Muscle layer of colon (tissue), 2 donors: Measurements from ENCODE around the gene L3MBTL3.
"Not testable (repeated sequence)": the region's sequence is repeated elsewhere in the genome, so short reads cannot be mapped to it uniquely, and the experiment has no call there.

Source experiments
- H3K27ac ChIP-seq: one replicate; pipeline ENCODE4 v1.7.0; 2013; ENCODE audit warnings: low read depth, mild to moderate bottlenecking, low read length, moderate library complexity
- H3K27me3 ChIP-seq, 2 donors: one replicate each; pipeline ENCODE4 v1.7.0; 2013; ENCODE audit warnings: low read length in 2 of 2, mild to moderate bottlenecking in 2 of 2; ENCODE audit not compliant: insufficient read depth in 2 of 2, control insufficient read depth in 1 of 2
- H3K36me3 ChIP-seq: one replicate; pipeline ENCODE4 v1.7.0; 2013; ENCODE audit warnings: mild to moderate bottlenecking, low read length; ENCODE audit not compliant: insufficient read depth
- H3K4me1 ChIP-seq: one replicate; pipeline ENCODE4 v1.7.0; 2013; ENCODE audit warnings: mild to moderate bottlenecking, low read length; ENCODE audit not compliant: insufficient read depth
- H3K4me3 ChIP-seq, 2 donors: one replicate each; pipeline ENCODE4 v1.7.0; 2013; ENCODE audit warnings: low read length in 2 of 2, low read depth in 1 of 2, mild to moderate bottlenecking in 1 of 2, moderate library complexity in 1 of 2
- H3K9ac ChIP-seq: one replicate; pipeline ENCODE4 v1.7.0; 2013; ENCODE audit warnings: low read length
- H3K9me3 ChIP-seq: one replicate; pipeline ENCODE4 v1.7.0; 2013; ENCODE audit warnings: mild to moderate bottlenecking, low read length
- donor health status: abdominal sarcoma.
- donor health status: Adenocarcinoma of cecum.

L3MBTL3 gene

DNA sequence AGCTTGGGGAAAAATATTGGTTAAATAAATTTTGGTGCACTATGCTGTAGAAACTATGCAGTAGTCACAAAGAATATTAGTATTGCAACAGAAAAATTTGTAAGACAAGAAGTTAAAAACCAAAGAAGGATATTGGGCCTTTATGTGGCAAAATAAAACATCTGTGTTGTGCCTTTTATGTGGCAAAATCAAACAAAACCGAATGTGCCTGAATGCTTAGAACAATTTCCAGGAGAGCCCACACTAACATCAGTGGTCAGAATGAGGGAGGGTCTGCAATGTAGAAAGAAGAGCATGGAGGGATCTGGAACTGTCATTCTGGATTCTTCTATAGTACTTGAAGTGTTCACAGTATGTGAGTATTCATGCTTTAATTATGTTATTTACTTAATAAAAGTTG, 75.2 kb downstream of the L3MBTL3 start:
- no peaks in the 10 kb centered on the region for H3K27me3 ChIP-seq
- no peak overlapping the region for H3K27ac ChIP-seq
- H3K9ac ChIP-seq, result no peak overlapping the region
- no peaks in the 10 kb centered on the region for H3K9me3 ChIP-seq
- peaks cover 3% of the 10 kb centered on the region for H3K4me1 ChIP-seq
- no peak overlapping the region for H3K4me3 ChIP-seq
- no peaks in the 10 kb centered on the region for H3K36me3 ChIP-seq

DNA sequence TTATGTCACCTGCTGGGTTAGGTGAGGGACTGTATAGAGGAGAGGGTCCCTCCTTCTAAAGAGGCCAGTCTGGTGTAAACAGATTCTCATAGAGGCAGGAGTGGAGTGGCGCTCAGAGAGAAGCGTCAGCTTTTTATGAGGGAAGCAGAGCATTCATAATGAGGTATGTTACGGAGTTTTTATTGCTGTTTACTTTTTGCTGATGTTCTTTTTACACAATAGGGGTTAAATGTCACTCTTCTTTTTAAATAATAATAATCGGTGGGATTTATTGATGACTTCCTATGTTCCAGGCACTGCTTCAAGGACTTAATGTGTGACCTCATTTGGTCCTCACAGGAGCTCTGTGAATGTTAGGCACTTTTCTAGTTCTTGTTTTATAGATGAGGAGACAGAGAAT, 79.9 kb downstream of the L3MBTL3 start:
- Histone ChIP-seq H3K36me3 (no peaks in the 10 kb centered on the region), H3K9ac (no peak overlapping the region), H3K4me1 (no peaks in the 10 kb centered on the region), H3K27me3 (no peaks in the 10 kb centered on the region), H3K4me3 (no peak overlapping the region), H3K27ac (no peak overlapping the region), H3K9me3 (no peaks in the 10 kb centered on the region)

DNA sequence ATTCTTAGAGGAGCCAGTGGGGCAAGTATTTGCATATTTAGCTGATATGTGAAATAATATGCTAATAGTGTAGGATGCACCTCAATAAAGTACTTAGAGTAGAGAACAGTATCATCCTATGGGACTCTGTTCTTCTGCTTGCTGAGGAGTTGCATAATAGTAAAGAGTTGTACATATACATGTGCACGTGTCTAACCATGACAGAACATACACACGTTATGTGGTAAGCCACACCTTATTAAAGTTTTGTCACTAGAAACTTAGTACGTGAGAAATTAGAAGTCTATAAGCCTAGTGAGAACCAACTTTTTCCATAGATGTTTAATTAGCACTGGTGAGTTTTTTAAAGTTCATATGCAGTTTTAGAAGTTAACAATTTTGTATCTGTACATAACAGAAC, 80.7 kb downstream of the L3MBTL3 start:
- no peak overlapping the region for H3K4me3 ChIP-seq
- no peaks in the 10 kb centered on the region for H3K27me3 ChIP-seq
- no peak overlapping the region for H3K9ac ChIP-seq
- H3K9me3 ChIP-seq, result no peaks in the 10 kb centered on the region
- no peaks in the 10 kb centered on the region for H3K4me1 ChIP-seq
- no peak overlapping the region for H3K27ac ChIP-seq
- H3K36me3 ChIP-seq, result no peaks in the 10 kb centered on the region

DNA sequence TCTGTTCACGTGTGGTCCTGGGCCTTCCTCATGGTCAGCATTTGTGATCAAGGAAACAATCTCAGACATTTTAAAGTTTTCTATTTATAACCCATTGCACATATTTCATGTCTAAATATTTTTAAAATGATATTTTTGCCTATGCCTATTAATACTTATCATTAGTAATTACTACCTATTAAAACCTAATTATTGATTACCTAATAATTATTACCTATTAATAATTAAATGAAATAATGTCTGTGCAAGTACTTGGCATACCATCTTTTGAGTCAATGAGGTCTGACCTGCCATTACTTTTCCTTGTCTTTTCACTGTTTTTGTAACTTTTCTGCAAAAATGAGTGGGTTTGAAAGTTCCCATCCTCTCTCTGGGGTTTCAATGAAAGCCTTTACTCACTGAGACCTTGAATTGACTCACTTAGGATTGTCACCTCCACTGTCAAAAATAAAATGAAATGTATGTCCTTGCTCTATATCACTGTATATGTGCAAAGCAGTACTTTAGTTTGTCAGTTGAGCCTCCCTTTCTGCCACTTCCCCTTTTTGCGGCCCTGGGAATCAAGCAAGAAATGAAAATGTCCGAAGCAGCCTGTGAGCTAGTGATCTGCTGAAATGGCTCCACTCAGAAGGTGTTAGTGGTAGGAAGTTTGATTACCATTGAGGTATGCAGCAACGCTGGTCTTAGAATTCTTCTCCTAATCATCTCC, 87.8 kb downstream of the L3MBTL3 start:
- Histone ChIP-seq H3K9ac (no peak overlapping the region), H3K4me3 (no peak overlapping the region), H3K27me3 (no peaks in the 10 kb centered on the region), H3K4me1 (no peaks in the 10 kb centered on the region), H3K27ac (no peak overlapping the region), H3K36me3 (no peaks in the 10 kb centered on the region), H3K9me3 (no peaks in the 10 kb centered on the region)

DNA sequence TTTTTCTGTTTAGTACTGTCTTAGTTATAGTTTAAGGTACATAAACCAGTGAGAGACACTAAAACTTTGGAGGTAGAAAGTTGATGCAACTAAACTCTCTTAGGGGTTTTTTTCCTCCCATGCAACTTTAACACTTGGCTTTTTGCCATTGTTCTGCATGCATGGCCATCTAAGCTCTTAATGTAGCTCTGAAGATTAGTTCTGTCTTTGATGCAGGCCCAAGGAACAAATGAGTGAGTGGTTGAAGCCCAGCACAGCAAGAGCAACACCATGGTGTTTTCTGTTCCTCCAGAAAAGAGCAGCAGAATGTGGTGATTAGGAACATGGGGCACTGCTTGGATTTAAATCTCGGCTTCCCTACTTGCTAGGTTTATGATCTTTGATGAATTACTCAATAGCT, 89.3 kb downstream of the L3MBTL3 start:
- H3K4me1 ChIP-seq, result no peaks in the 10 kb centered on the region
- H3K9ac ChIP-seq, result no peak overlapping the region

DNA sequence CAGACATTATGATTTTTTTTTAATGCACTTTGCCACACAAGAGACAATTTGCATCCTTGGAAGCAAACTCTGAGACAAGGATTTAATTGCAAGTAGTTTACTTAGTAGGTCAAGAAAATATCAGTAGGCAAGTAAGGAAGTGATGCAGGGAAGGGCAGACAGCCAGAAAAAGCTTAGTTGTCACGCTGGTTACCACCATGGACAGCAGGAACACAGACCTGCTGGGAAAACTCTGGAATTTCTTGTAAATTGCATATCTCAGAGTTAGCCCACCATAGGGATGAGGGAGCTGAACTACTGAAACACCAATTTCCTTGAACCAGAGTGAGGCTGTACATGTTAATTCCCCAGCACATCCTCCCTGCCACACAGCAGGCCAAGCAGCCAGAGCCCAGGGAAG, 92.7 kb downstream of the L3MBTL3 start:
- no peaks in the 10 kb centered on the region for H3K9me3 ChIP-seq
- no peaks in the 10 kb centered on the region for H3K4me1 ChIP-seq
- H3K27me3 ChIP-seq, result no peaks in the 10 kb centered on the region
- no peak overlapping the region for H3K4me3 ChIP-seq
- H3K36me3 ChIP-seq, result no peaks in the 10 kb centered on the region
- no peak overlapping the region for H3K27ac ChIP-seq
- no peak overlapping the region for H3K9ac ChIP-seq

More for the DNA sequence above, 89.3 kb downstream of the L3MBTL3 start:
- Histone ChIP-seq H3K4me3 (no peak overlapping the region), H3K27me3 (no peaks in the 10 kb centered on the region), H3K36me3 (no peaks in the 10 kb centered on the region), H3K9me3 (no peaks in the 10 kb centered on the region), H3K27ac (no peak overlapping the region)

DNA sequence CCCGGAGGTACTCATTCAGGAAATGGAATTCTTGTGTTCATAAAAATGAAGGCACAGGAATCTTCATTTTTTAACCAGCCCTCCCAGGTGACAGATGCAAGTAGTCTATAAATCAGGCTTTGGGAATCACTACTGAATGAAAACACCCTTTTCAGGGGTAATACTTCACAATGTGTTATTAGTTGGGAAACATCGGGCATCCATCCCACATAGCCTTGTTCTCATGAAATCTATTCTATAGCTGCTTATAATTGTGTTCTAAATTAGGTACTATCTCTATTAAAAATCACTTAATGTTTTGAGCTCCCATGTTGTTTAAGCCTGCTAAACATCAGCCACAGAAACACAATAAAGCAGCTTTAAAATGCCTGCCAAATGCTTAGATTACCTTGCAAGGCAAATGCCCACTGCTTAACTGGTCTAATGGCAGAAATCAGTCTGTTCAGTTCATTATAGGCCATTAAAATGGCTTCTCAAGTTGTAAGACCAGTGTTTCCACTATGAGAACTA, 94.9 kb downstream of the L3MBTL3 start:
- Histone ChIP-seq H3K27me3 (no peaks in the 10 kb centered on the region), H3K27ac (no peak overlapping the region), H3K9me3 (no peaks in the 10 kb centered on the region), H3K9ac (no peak overlapping the region), H3K4me1 (no peaks in the 10 kb centered on the region), H3K4me3 (no peak overlapping the region), H3K36me3 (no peaks in the 10 kb centered on the region)

DNA sequence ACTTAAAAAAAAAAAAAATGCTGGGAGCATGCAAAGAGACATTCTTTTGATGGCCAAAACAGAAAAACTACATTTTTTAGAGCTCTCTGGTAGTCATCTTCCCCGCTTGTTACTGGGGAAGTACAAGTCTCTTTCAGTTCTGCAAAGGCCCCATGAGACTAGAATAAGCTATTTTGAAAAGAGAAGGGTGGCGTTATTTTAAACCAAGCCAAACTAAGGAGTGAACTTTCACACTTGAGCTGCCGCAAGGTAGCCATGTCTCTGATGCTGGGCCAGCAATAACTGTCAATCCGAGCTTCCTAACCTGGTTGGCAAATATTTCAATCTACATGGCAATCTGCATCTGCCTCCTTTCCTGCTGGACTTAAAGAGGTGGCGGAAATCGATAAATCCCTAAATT, 96.7 kb downstream of the L3MBTL3 start:
- no peak overlapping the region for H3K9ac ChIP-seq
- H3K36me3 ChIP-seq, result no peaks in the 10 kb centered on the region
- H3K4me1 ChIP-seq, result no peaks in the 10 kb centered on the region
- H3K4me3 ChIP-seq, result no peak overlapping the region
- no peaks in the 10 kb centered on the region for H3K9me3 ChIP-seq
- no peak overlapping the region for H3K27ac ChIP-seq
- H3K27me3 ChIP-seq, result no peaks in the 10 kb centered on the region

DNA sequence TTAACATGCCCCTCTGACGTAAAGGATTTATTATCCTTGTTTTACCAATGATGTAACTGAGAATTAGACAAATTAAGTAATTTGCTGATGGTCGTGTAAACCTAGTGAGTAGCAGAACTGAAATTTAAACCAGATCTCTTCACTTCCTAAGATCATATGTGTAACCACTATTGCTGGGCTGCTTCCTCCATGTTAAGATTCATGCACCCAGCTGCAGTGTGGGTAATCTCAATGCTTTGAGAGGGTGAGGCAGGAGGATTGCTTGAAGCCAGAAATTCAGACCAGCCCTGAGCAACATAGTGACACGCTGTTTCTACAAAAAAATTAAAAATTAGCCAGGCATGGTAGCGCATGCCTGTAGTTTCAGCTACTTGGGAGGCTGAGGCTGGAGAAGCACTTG, 97.9 kb downstream of the L3MBTL3 start:
- H3K27me3 ChIP-seq, result no peaks in the 10 kb centered on the region

DNA sequence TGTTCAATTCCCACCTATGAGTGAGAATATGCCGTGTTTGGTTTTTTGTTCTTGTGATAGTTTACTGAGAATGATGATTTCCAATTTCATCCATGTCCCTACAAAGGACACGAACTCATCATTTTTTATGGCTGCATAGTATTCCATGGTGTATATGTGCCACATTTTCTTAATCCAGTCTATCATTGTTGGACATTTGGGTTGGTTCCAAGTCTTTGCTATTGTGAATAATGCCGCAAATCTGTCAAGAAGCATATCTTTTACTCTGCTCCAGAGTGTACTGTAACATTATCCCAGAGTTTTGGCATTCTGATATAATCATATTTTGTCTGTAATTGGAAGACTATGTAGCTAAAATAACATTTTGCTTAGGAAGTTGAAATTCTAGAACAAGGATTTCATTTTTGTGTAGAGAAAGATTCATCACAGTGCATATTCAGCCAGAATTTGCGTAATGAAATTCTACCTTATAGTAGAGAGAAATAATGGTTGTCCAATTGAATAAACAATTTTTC, 98.9 kb downstream of the L3MBTL3 start:
- not testable (repeated sequence) for H3K27me3 ChIP-seq, H3K4me3 ChIP-seq, H3K9ac ChIP-seq, H3K9me3 ChIP-seq, H3K36me3 ChIP-seq, H3K27ac ChIP-seq, H3K4me1 ChIP-seq

More for the DNA sequence above, 97.9 kb downstream of the L3MBTL3 start:
- Histone ChIP-seq H3K9ac (no peak overlapping the region), H3K27ac (no peak overlapping the region), H3K4me1 (no peaks in the 10 kb centered on the region), H3K4me3 (no peak overlapping the region), H3K36me3 (no peaks in the 10 kb centered on the region), H3K9me3 (no peaks in the 10 kb centered on the region)

DNA sequence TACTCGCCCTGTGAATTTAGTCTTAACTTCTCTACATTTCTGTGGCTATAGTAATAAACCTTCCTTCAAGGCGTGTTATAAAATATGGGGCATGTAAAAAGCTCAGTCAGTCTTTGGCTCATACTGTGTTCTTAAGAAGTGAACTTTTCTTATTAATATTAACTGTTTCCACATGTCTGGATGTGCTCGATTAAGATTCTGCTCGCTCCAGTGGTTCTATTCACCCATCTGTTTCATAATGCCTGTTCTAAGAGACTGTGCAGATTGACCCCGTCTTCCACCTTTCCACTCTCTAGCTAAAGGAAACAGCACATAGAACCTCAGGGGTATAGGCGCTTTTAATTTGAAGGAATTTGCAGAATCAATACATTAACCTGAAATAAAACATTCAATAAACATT, 99.9 kb downstream of the L3MBTL3 start:
- no peak overlapping the region for H3K27ac ChIP-seq

DNA sequence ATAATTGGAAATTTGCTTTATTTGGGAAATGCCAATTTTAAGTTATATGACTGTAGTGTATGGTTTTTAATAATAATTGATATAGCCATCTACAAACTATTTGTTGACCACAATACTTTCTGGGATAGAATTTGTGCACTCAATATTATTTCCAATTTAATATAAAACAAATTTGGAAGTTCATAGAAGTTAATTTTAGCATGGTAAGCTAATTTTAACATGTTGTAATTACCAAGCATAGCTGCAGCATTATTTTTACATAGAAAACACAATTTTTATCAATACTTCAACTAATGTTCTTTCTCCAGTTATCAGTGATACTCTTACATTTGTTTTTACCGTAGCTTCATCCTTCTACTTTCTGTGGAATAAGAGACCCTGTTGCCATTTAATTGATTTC, 100.8 kb downstream of the L3MBTL3 start:
- Histone ChIP-seq H3K27me3 (no peaks in the 10 kb centered on the region), H3K9me3 (no peaks in the 10 kb centered on the region), H3K9ac (no peak overlapping the region), H3K4me1 (no peaks in the 10 kb centered on the region), H3K4me3 (no peak overlapping the region), H3K27ac (no peak overlapping the region), H3K36me3 (no peaks in the 10 kb centered on the region)

More for the DNA sequence above, 99.9 kb downstream of the L3MBTL3 start:
- H3K4me3 ChIP-seq, result no peak overlapping the region
- no peaks in the 10 kb centered on the region for H3K9me3 ChIP-seq
- no peaks in the 10 kb centered on the region for H3K4me1 ChIP-seq
- no peaks in the 10 kb centered on the region for H3K36me3 ChIP-seq
- no peaks in the 10 kb centered on the region for H3K27me3 ChIP-seq
- no peak overlapping the region for H3K9ac ChIP-seq
